Parathyroid adenoma (tissue), 2 donors: ENCODE data around the gene CPEB3.

Source experiments
- H2AFZ ChIP-seq: fragments of 300-600 bp; sonication (generic); one replicate; pipeline ENCODE4 v1.7.0; 2017; ENCODE audit warnings: antibody characterized with exemption, mild to moderate bottlenecking
- H3K27ac ChIP-seq: fragments of 300-600 bp; sonication (generic); one replicate; pipeline ENCODE4 v1.7.0; 2017
- H3K27me3 ChIP-seq: fragments of 300-600 bp; sonication (generic); one replicate; pipeline ENCODE4 v1.7.0; 2017; ENCODE audit warnings: low read length; ENCODE audit not compliant: control insufficient read depth, insufficient read depth
- H3K36me3 ChIP-seq: fragments of 300-600 bp; sonication (generic); one replicate; pipeline ENCODE4 v1.7.0; 2017; ENCODE audit warnings: low read length; ENCODE audit not compliant: control insufficient read depth, insufficient read depth
- H3K4me1 ChIP-seq: fragments of 300-600 bp; sonication (generic); one replicate; pipeline ENCODE4 v1.7.0; 2017; ENCODE audit warnings: control low read depth
- H3K4me2 ChIP-seq: fragments of 300-600 bp; sonication (generic); one replicate; pipeline ENCODE4 v1.7.0; 2017; ENCODE audit warnings: low read length
- H3K4me3 ChIP-seq: fragments of 300-600 bp; sonication (generic); one replicate; pipeline ENCODE4 v1.7.0; 2017; ENCODE audit warnings: low read depth, low read length
- H3K79me2 ChIP-seq: fragments of 300-600 bp; sonication (generic); one replicate; pipeline ENCODE4 v1.7.0; 2017; ENCODE audit warnings: control low read depth
- H3K9ac ChIP-seq: fragments of 300-600 bp; sonication (generic); one replicate; pipeline ENCODE4 v1.7.0; 2017; ENCODE audit warnings: mild to moderate bottlenecking
- H3K9me3 ChIP-seq: fragments of 300-600 bp; sonication (generic); one replicate; pipeline ENCODE4 v1.7.0; 2017; ENCODE audit warnings: low read length; ENCODE audit not compliant: control insufficient read depth
- CTCF ChIP-seq: fragments of 300-600 bp; sonication (generic); IDR thresholded peaks from one replicate; pipeline ENCODE4 v1.7.0; 2017; ENCODE audit warnings: antibody characterized with exemption, mild to moderate bottlenecking
- donor health status: primary hyperparathyroidism.

The CPEB3 gene

GRCh38 chr10:92316610-92317009, 25.7 kb upstream of the CPEB3 start:
- no peak overlapping the region for H3K27ac ChIP-seq
- no peak for TF ChIP-seq CTCF

GRCh38 chr10:92313750-92314149, 22.9 kb upstream of the CPEB3 start:
- Histone ChIP-seq H3K4me3 (no peak overlapping the region), H3K36me3 (no peaks in the 10 kb centered on the region), H3K27me3 (no peaks in the 10 kb centered on the region), H3K9ac (no peak overlapping the region), H3K27ac (no peak overlapping the region), H3K4me1 (no peaks in the 10 kb centered on the region), H3K79me2 (peaks cover 11% of the 10 kb centered on the region), H3K9me3 (no peaks in the 10 kb centered on the region), H2AFZ (no peak overlapping the region), H3K4me2 (no peak overlapping the region)
- TF ChIP-seq CTCF: no peak

More at GRCh38 chr10:92316610-92317009, 25.7 kb upstream of the CPEB3 start:
- no peaks in the 10 kb centered on the region for H3K36me3 ChIP-seq
- H3K4me1 ChIP-seq: no peaks in the 10 kb centered on the region
- no peak overlapping the region for H3K4me3 ChIP-seq
- no peaks in the 10 kb centered on the region for H3K9me3 ChIP-seq
- H3K4me2 ChIP-seq: no peak overlapping the region
- H3K9ac ChIP-seq: no peak overlapping the region
- H2AFZ ChIP-seq: no peak overlapping the region
- H3K79me2 ChIP-seq: peaks cover 23% of the 10 kb centered on the region
- no peaks in the 10 kb centered on the region for H3K27me3 ChIP-seq

- TF ChIP-seq CTCF: no peak
Measured at GRCh38 chr10:92309272-92309671, 18.4 kb upstream of the CPEB3 start.

GRCh38 chr10:92305133-92306072, 14.5 kb upstream of the CPEB3 start:
- Histone ChIP-seq H2AFZ (no peak overlapping the region), H3K4me3 (no peak overlapping the region), H3K4me2 (no peak overlapping the region), H3K27me3 (no peaks in the 10 kb centered on the region), H3K36me3 (no peaks in the 10 kb centered on the region), H3K27ac (no peak overlapping the region), H3K9ac (no peak overlapping the region), H3K9me3 (no peaks in the 10 kb centered on the region), H3K79me2 (peaks cover 28% of the 10 kb centered on the region), H3K4me1 (no peaks in the 10 kb centered on the region)
- no peak for TF ChIP-seq CTCF

More at GRCh38 chr10:92309272-92309671, 18.4 kb upstream of the CPEB3 start:
- H3K4me3 ChIP-seq: no peak overlapping the region
- no peaks in the 10 kb centered on the region for H3K27me3 ChIP-seq
- H3K4me1 ChIP-seq: no peaks in the 10 kb centered on the region
- no peaks in the 10 kb centered on the region for H3K9me3 ChIP-seq
- H2AFZ ChIP-seq: no peak overlapping the region
- H3K79me2 ChIP-seq: peaks cover 10% of the 10 kb centered on the region
- H3K27ac ChIP-seq: no peak overlapping the region
- no peak overlapping the region for H3K4me2 ChIP-seq
- no peak overlapping the region for H3K9ac ChIP-seq
- H3K36me3 ChIP-seq: no peaks in the 10 kb centered on the region
